Measurements from ENCODE around the gene TSTD2. TPM values are rescaled to one million over a fixed set of nuclear protein-coding genes. Genes with fewer than 3 reads are reported as not detected.

TSTD2 gene
- total RNA-seq, 3 donors from 2014 or later (not counting 1 experiment from before 2014, with no cell fraction given): 16.2 to 25.7 (median 24.7) TPM

DNA sequence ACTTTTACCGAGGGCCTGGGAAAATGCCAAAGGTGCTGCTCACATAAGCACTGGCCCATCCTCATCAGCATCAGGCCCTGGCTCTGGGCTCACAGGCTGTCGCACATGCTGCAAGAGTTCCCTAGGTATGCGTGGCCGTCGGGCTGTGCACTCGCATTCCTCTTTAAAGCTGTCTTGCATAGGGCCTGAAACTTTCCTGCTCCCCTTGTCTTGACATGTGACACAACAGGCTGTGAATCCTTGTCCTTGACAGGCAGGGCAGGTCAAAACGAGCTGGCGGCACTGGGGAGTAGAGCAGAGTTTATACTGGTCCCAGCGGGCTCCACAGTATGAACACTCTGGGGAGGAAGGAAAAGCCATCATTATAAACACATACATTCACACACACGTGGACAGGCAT is 30.7 kb downstream of the TSTD2 start:
- no peaks in the 10 kb centered on the region for H3K36me3 Mint-ChIP-seq

DNA sequence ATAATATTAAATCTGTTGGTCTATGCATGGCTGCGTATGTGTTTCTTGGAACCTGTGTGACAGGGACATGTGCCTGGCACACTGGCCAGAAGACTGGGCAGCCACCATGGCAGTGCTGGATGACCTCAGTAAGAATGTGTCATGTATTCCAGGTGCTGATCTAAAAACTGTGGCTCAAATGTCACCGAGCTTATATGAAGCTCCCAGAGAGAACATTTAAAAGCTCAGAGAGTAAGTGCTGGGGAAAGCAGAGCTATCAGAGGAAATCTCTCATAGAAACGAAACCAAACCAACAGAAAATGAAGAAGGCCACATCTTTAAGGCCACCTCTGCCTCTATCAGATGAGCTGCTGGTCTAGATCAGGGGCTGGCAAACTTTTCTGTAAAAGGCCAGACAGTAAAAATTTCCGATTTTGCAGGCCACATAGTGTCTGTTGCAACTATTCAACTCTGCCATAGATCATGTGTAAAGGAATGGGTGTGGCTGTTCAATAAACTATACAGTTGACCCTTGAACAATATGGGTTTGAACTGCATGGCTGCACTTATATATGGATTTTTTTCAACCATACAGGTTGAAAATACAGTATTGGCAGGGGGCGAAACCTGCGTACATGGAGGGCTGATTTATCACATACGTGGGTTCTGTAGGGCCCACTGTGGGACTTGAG is 31.8 kb downstream of the TSTD2 start:
- no peaks in the 10 kb centered on the region for H3K9me3 ChIP-seq (ENCODE audit: control insufficient read depth, insufficient read depth, low read length)
- no peak for TF ChIP-seq CTCF (IDR thresholded peaks at IDR 0.05)
- peaks cover 7 to 9% of the 10 kb centered on the region in 2 donors for H3K4me1 Mint-ChIP-seq
- no peaks in the 10 kb centered on the region for H3K27me3 Mint-ChIP-seq (ENCODE audit: low read depth in 2 of 2)
- H3K4me1 ChIP-seq (ENCODE audit: control insufficient read depth, insufficient read depth, low read length): peaks cover 6% of the 10 kb centered on the region
- peaks cover 54% of the 10 kb centered on the region for H3K36me3 ChIP-seq (ENCODE audit: control insufficient read depth, insufficient read depth, low read length)
- intact Hi-C loops (cut with micrococcal nuclease): no loop called here
- H3K27me3 ChIP-seq (ENCODE audit: control insufficient read depth, insufficient read depth, low read length): no peaks in the 10 kb centered on the region
- H3K4me3 Mint-ChIP-seq: no peak overlapping the region
- no peak for ATAC-seq
- no peaks in the 10 kb centered on the region for H3K36me3 Mint-ChIP-seq
- no peaks in the 10 kb centered on the region for H3K9me3 Mint-ChIP-seq
- 95% methylated on average over 7 of the region's 7 CpGs for WGBS (ENCODE audit: insufficient coverage)
- H3K27ac ChIP-seq (ENCODE audit: low read length): no peak overlapping the region
- no peak overlapping the region for H3K4me3 ChIP-seq (ENCODE audit: low read length)
- H3K27ac Mint-ChIP-seq: no peak overlapping the region
- no peak for DNase-seq

More for the DNA sequence above, 30.7 kb downstream of the TSTD2 start:
- no peaks in the 10 kb centered on the region for H3K27me3 ChIP-seq (ENCODE audit: control insufficient read depth, insufficient read depth, low read length)
- H3K27ac Mint-ChIP-seq: no peak overlapping the region
- no peaks in the 10 kb centered on the region for H3K9me3 Mint-ChIP-seq
- 96% methylated on average over 10 of the region's 10 CpGs for WGBS (ENCODE audit: insufficient coverage)
- no peaks in the 10 kb centered on the region for H3K9me3 ChIP-seq (ENCODE audit: control insufficient read depth, insufficient read depth, low read length)
- no peak for TF ChIP-seq CTCF (IDR thresholded peaks at IDR 0.05)
- no peak for ATAC-seq
- DNase-seq: no peak
- H3K4me1 ChIP-seq (ENCODE audit: control insufficient read depth, insufficient read depth, low read length): peaks cover 6% of the 10 kb centered on the region
- no peak overlapping the region for H3K4me3 Mint-ChIP-seq
- H3K27me3 Mint-ChIP-seq (ENCODE audit: low read depth in 2 of 2): no peaks in the 10 kb centered on the region
- intact Hi-C loops (cut with micrococcal nuclease): no loop called here
- H3K4me1 Mint-ChIP-seq: peaks cover 7 to 9% of the 10 kb centered on the region in 2 donors
- H3K27ac ChIP-seq (ENCODE audit: low read length): no peak overlapping the region
- H3K36me3 ChIP-seq (ENCODE audit: control insufficient read depth, insufficient read depth, low read length): peaks cover 55% of the 10 kb centered on the region
- H3K4me3 ChIP-seq (ENCODE audit: low read length): no peak overlapping the region

GRCh38 chr9:97600531-97601227 is 32.5 kb downstream of the TSTD2 start:
- Histone ChIP-seq H3K4me3 (ENCODE audit: low read length) (no peak overlapping the region), H3K36me3 (ENCODE audit: control insufficient read depth, insufficient read depth, low read length) (peaks cover 49% of the 10 kb centered on the region), H3K27ac (ENCODE audit: low read length) (no peak overlapping the region), H3K4me1 (ENCODE audit: control insufficient read depth, insufficient read depth, low read length) (peaks cover 6% of the 10 kb centered on the region), H3K27me3 (ENCODE audit: control insufficient read depth, insufficient read depth, low read length) (no peaks in the 10 kb centered on the region), H3K9me3 (ENCODE audit: control insufficient read depth, insufficient read depth, low read length) (no peaks in the 10 kb centered on the region)
- Mint-ChIP-seq H3K36me3 (no peaks in the 10 kb centered on the region), H3K4me1 (peaks cover 7 to 9% of the 10 kb centered on the region in 2 donors), H3K4me3 (no peak overlapping the region), H3K27ac (no peak overlapping the region), H3K9me3 (no peaks in the 10 kb centered on the region), H3K27me3 (ENCODE audit: low read depth in 2 of 2) (no peaks in the 10 kb centered on the region)
- WGBS (ENCODE audit: insufficient coverage): 96% methylated on average over 8 of the region's 8 CpGs
- intact Hi-C loops (cut with micrococcal nuclease): no loop called here
- DNase-seq (no peak), ATAC-seq (no peak)
- TF ChIP-seq CTCF (IDR thresholded peaks at IDR 0.05): no peak
